Femur (tissue), 1 donor: ENCODE results near the gene MARK1.
"Not testable (repeated sequence)": the region's sequence is repeated elsewhere in the genome, so short reads cannot be mapped to it uniquely, and the experiment has no call there.

Experiments
- DNase-seq: peaks from one replicate; pipeline ENCODE4 v3.0.0-alpha.2; 2017

Gene MARK1

DNA sequence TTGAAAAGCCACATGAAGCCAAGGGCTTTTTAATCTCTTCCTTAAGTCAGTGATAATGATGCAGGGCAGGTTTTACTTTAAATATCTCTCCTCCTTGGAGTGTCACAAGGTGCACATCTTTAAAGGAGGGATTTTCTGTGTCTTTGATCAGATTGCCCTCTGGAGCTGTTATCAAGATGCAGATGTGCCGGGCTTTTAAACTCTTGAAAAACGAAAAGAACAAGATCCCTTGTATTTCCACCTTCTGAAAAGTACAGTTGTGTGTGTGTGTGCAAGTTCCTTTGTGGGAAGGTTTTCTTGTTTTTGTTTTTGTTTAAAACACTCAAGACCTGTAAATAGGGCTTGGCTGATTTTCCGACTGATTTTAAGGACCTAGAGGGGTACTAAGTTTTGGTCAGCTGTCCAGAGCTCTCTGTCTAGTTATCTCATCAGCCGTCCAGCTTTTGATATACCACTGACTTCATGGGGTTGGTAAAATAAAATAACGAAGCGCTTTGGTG lies 1.6 kb downstream of the MARK1 start:
- no peak for DNase-seq

DNA sequence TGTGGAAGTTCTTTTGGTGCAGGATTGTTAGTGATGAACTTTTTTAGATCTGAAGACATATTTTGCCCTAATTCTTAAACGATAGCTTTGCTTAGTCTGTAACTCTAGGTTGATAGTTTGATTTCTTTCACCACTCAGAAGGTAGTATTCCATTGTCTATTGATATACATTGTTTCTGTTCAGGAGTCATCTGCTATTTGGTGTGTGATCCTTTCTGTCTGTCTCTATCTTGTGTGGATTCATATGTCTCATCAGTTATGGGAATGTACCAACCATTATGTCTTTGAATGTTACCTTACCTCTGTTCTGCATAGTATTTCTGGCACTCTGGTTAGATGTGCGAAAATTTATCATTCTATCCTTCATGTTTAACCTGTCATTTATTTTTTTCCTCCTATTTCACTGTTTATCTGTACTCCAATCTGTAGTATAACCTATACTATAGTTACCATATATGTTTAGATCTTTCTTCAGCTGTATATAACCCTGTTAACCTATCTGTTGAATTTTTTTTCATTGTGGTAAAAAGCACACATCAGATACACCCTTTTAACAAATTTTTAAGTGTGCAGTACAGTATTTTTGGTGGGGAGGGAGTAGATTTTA lies 5.7 kb downstream of the MARK1 start:
- no peak for DNase-seq

DNA sequence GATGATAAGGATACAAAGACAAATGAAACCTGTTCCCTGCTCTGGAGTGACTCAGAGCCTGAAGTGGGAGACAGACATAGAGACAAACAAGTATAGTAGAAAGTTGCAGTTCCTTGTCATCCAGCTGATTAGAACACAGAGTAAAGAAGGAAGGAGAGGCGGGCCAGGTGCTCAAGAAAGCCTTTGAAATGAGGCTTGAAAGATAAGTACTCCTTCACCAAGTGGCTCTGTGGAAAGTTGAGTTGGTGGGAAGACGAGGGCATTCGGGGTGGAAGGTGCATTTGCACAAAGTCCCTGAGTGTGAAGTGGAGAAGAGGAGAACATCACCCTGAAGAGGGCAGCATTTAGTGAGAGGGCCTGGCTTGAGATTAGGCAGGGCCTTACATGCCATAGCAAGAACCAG lies 17.0 kb downstream of the MARK1 start:
- no peak for DNase-seq

DNA sequence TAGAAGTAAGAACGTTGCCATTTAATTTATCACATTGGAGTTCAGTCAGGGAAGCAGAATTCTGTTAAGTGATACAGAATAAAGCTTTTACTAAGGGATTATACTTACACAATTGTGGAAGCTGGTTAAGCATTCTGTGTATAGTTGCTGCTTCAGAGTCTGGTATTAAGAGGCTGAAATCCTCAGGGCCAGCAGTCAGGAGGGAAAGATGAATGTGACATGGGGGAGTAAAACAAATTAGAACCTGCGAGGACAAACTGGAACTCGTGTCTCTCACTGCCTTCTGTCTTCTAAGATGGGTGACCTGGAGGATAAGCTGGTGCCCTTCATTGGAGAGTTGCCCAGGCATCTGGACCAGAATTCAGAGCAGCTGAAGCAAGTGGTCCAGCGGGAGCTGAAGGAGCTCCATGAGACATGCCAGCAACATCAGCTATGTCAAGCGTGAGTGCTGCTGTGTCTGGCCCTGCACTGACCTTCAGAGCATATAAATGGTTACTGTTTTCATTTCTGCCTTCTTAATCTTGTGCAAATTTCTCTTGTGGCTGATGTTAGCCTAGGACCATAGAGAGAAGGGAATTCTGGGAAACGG lies 23.0 kb downstream of the MARK1 start:
- DNase-seq = no peak

- no peak for DNase-seq
Observed at GRCh38 chr1:220551718-220552117, 23.8 kb downstream of the MARK1 start.

- DNase-seq = no peak
Observed at GRCh38 chr1:220552672-220553260, 24.8 kb downstream of the MARK1 start.

- no peak for DNase-seq
Observed at GRCh38 chr1:220556641-220557040, 28.7 kb downstream of the MARK1 start.

DNA sequence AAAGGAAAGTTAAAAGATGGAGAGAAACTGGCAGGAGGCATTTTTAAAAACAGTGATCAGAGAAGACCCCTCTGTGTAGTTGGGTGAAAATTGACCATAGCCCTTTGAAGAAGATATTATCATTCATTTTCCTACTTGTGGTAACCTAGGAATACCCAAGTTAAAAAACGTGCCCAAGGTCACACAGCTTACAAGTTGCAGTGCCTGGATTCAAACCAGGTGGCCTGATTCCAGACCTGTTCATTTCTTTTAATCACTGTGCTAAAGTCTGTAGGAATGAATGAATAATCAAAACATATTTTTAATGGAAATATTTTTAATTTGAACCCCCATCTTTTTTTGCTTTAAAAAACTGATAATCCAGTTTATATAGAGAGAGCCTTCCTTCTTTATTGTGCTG lies 35.6 kb downstream of the MARK1 start:
- no peak for DNase-seq

DNA sequence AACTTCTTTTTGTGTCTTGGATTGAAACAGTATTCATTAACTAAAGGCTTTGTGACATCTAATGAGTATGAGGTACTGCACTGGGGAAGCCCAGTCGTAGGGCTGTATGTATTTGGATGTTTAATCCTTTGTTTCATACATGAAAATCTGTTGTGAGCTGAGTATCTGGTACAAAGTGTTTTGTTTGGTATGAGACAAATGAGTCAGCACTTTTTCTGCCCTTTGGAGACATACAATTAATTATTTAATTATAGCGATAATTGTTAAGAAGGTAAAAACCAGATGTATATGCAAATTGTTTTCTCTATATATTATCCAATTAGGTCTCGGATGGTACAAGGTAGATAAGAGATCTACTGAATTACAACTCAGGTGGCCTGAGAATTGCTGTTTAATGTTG lies 36.3 kb downstream of the MARK1 start:
- DNase-seq = no peak

DNA sequence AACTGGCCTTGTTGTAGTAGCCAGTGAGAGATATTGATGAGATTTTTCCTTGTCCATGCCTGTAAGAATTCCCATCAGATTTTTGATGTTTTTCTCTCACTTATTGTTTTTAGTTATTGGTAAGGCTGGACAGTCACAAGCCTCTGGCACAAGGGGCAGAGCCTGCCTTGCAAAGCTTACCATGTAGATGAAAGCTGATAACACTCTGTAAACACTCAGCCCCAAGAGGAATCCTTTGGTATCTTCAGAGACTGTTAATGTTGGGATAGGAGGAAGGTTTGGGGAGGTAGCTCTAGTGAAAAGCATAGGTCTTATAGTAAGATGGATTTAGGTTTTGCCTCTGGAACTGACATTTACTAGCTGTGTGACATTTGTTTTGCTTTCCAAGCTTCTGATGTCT lies 37.7 kb downstream of the MARK1 start:
- no peak for DNase-seq

- DNase-seq = no peak
Observed at GRCh38 chr1:220566869-220567268, 38.9 kb downstream of the MARK1 start.

- no peak for DNase-seq
Observed at GRCh38 chr1:220572416-220572815, 44.5 kb downstream of the MARK1 start.

GRCh38 chr1:220573836-220574235 lies 45.9 kb downstream of the MARK1 start:
- no peak for DNase-seq

DNA sequence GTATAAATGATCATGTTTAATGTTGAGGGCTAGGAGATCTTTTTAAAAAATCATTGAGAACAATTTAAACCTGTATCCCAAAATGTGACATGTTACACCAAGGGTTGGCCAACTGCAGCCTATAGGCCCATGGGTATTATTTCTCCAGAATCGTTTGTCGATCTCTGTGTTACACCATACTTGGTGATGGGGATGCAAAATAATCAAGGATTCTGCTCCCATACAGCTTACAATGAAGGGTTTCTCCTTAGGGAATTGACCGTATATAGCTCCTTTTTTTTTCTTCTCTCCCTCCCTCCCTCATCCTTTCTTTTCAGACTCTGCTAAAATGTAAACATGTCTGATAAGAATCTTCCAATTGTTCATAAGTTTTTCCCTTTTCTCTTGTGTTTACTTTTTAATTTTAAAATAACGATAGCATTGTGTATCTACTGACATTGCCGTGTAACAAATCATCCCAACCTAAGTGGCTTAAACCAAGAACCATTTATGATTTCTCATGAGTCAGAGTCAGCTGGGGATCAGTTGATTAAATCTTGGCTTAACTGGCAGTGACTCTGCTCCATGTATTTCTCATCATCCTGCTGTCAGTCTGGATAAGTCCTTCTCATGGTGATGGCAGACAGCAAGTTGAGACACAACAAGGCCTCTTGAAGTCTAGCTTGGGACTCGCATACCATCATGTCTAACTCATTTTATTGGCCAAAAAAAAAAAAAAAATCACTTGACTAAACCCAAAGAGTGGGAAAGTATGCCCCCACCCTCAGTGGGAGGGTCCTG lies 48.0 kb downstream of the MARK1 start:
- DNase-seq = no peak

DNA sequence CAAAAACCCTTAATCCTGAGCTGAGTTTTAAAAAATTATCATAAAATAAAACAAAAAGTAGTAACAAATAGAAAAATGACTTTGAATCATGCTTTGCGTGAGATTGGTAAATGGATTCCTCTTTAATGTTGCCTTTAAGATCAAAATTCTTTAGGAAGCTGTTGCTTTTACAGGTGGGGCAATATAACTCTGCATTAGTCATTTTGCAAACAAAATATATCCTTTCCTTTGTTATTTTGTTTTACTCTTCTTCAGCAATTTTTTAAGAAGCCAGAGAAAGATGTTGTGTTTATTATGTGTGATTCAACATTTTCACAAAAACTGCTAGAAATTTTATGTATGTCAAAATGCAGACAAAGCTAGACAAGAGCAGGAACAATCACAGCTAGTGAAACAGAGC lies 50.0 kb downstream of the MARK1 start:
- no peak for DNase-seq

DNA sequence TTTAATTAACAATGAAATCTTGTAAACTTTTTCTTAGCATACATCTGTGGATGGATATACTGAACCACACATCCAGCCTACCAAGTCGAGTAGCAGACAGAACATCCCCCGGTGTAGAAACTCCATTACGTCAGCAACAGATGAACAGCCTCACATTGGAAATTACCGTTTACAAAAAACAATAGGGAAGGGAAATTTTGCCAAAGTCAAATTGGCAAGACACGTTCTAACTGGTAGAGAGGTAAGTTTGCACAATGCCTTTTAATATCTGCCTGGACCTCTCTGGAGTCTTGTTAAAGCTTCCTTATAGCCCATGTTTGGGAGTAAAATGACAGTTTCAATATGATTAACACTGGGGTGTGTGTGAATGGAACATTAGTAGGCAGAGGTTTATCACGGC lies 51.4 kb downstream of the MARK1 start:
- DNase-seq = no peak

DNA sequence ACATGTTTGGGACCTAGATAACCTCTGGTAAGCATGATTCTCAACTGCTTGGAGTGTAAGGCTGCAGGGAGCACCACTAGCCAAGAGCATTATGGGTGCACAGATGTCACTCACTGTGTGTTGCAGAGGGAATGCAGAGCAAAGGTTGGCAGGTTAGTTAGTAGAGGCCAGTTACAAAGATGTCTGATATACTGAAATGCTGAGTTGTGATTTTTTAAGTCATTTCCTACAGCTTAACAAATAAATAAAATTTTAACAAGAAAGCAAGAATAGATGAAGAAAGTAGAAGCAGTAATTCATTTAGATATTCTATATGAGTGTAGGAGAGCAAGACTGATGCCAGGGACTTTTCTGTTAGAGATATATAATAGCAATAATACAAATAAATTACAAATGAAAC lies 64.8 kb downstream of the MARK1 start:
- DNase-seq = no peak

- no peak for DNase-seq
Observed at GRCh38 chr1:220594356-220594755, 66.4 kb downstream of the MARK1 start.

- DNase-seq = no peak
Observed at GRCh38 chr1:220595179-220595578, 67.2 kb downstream of the MARK1 start.

GRCh38 chr1:220604926-220605325 lies 77.0 kb downstream of the MARK1 start:
- DNase-seq = no peak

DNA sequence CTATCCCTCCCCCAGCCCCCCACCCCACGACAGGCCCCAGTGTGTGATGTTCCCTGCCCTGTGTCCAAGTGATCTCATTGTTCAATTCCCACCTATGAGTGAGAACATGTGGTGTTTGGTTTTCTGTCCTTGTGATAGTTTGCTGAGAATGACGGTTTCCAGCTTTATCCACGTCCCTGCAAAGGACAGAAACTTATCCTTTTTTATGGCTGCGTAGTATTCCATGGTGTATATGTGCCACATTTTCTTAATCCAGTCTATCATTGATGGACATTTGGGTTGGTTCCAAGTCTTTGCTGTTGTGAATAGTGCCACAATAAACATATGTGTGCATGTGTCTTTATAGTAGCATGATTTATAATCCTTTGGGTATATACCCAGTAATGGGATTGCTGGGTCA lies 77.7 kb downstream of the MARK1 start:
- not testable (repeated sequence) for DNase-seq

- DNase-seq = not testable (repeated sequence)
Observed at GRCh38 chr1:220611100-220611499, 83.2 kb downstream of the MARK1 start.

- no peak for DNase-seq
Observed at GRCh38 chr1:220616836-220617235, 88.9 kb downstream of the MARK1 start.

GRCh38 chr1:220628431-220628830 lies 100.5 kb downstream of the MARK1 start:
- DNase-seq = no peak
